Measurements from ENCODE around the gene GBP5. TPM values are rescaled to one million over a fixed set of nuclear protein-coding genes. Genes with fewer than 3 reads are reported as not detected.
"Not testable (repeated sequence)": the region's sequence is repeated elsewhere in the genome, so short reads cannot be mapped to it uniquely, and the experiment has no call there.

The GBP5 gene
- total RNA-seq, 1 donor from 2014 or later = not detected

- Histone ChIP-seq H3K9me3 (no peaks in the 10 kb centered on the region), H3K27ac (no peak overlapping the region), H3K36me3 (no peaks in the 10 kb centered on the region), H3K27me3 (no peaks in the 10 kb centered on the region), H3K4me3 (no peak overlapping the region), H3K4me1 (peaks cover 0 to 5% of the 10 kb centered on the region in 2 donors)
- intact Hi-C loops (cut with DNase I) = no loop called here
- DNase-seq (ENCODE audit: low spot score in 2 of 2) = no peak
- no peak for TF ChIP-seq CTCF (IDR thresholded peaks at IDR 0.05)
Observed at GRCh38 chr1:89309828-89310227, 37.2 kb upstream of the GBP5 start.

- H3K4me1 ChIP-seq = peaks cover 0 to 5% of the 10 kb centered on the region in 2 donors
- no peak for TF ChIP-seq CTCF (IDR thresholded peaks at IDR 0.05)
- H3K27me3 ChIP-seq = no peaks in the 10 kb centered on the region
- no peaks in the 10 kb centered on the region for H3K9me3 ChIP-seq
- DNase-seq (ENCODE audit: low spot score in 2 of 2) = no peak
- H3K27ac ChIP-seq = no peak overlapping the region
- intact Hi-C loops (cut with DNase I) = no loop called here
- H3K4me3 ChIP-seq = no peak overlapping the region
- no peaks in the 10 kb centered on the region for H3K36me3 ChIP-seq
Observed at GRCh38 chr1:89306273-89306672, 33.6 kb upstream of the GBP5 start.

- no peak for TF ChIP-seq CTCF (IDR thresholded peaks at IDR 0.05)
- intact Hi-C loops (cut with DNase I) = no loop called here
- Histone ChIP-seq H3K27me3 (no peaks in the 10 kb centered on the region), H3K4me1 (no peaks in the 10 kb centered on the region), H3K27ac (no peak overlapping the region), H3K9me3 (no peaks in the 10 kb centered on the region), H3K4me3 (no peak overlapping the region), H3K36me3 (no peaks in the 10 kb centered on the region)
- DNase-seq (ENCODE audit: low spot score in 2 of 2) = no peak
Observed at GRCh38 chr1:89305493-89305892, 32.8 kb upstream of the GBP5 start.

GRCh38 chr1:89304572-89305230, 32.0 kb upstream of the GBP5 start:
- no peak for TF ChIP-seq CTCF (IDR thresholded peaks at IDR 0.05)

GRCh38 chr1:89302697-89303332, 30.2 kb upstream of the GBP5 start:
- H3K36me3 ChIP-seq = no peaks in the 10 kb centered on the region
- no peak overlapping the region for H3K27ac ChIP-seq
- TF ChIP-seq CTCF (IDR thresholded peaks at IDR 0.05) = no peak
- H3K4me1 ChIP-seq = no peaks in the 10 kb centered on the region
- intact Hi-C loops (cut with DNase I) = no loop called here
- no peak for DNase-seq (ENCODE audit: low spot score in 2 of 2)
- H3K4me3 ChIP-seq = no peak overlapping the region
- H3K9me3 ChIP-seq = no peaks in the 10 kb centered on the region
- no peaks in the 10 kb centered on the region for H3K27me3 ChIP-seq

More at GRCh38 chr1:89304572-89305230, 32.0 kb upstream of the GBP5 start:
- Histone ChIP-seq H3K4me3 (no peak overlapping the region), H3K27me3 (no peaks in the 10 kb centered on the region), H3K27ac (no peak overlapping the region), H3K9me3 (no peaks in the 10 kb centered on the region), H3K4me1 (no peaks in the 10 kb centered on the region), H3K36me3 (no peaks in the 10 kb centered on the region)
- DNase-seq (ENCODE audit: low spot score in 2 of 2) = no peak
- intact Hi-C loops (cut with DNase I) = no loop called here

- H3K4me3 ChIP-seq; intact Hi-C loops (cut with DNase I); H3K27me3 ChIP-seq; H3K4me1 ChIP-seq; H3K36me3 ChIP-seq; H3K9me3 ChIP-seq; H3K27ac ChIP-seq; DNase-seq (ENCODE audit: low spot score in 2 of 2): not testable (repeated sequence)
Observed at GRCh38 chr1:89299739-89300463, 27.2 kb upstream of the GBP5 start.
